Activated naive CD4-positive, alpha-beta T cell treated with anti-CD3 and anti-CD28 coated beads for 36 hours (primary cell): Measurements from ENCODE around the gene PSMD6. TPM values are rescaled to one million over a fixed set of nuclear protein-coding genes. Genes with fewer than 3 reads are reported as not detected.
A peak's percentile ranks its signal among the peaks of the same experiment; 100 is the strongest.

Experiments used
- CTCF ChIA-PET: fragments of 350-600 bp; sonication (Branson Sonifier 250); formaldehyde crosslinking; loops from one replicate; lab custom pipeline; 2021; ENCODE audit warnings: antibody characterized with exemption; lab: Charles Lee
- DNase-seq: peaks from one replicate; pipeline ENCODE4 v3.0.0-alpha.2; 2020
- H3K27ac Mint-ChIP-seq: one replicate; pipeline ENCODE4 v1.8.0; 2021; ENCODE audit warnings: mild to moderate bottlenecking, mixed read lengths
- H3K27me3 Mint-ChIP-seq: one replicate; pipeline ENCODE4 v1.8.0; 2021; ENCODE audit warnings: low read depth, mixed read lengths
- H3K36me3 Mint-ChIP-seq: one replicate; pipeline ENCODE4 v1.8.0; 2021; ENCODE audit warnings: low read depth, mixed read lengths
- H3K4me1 Mint-ChIP-seq: one replicate; pipeline ENCODE4 v1.8.0; 2021; ENCODE audit warnings: low read depth, mixed read lengths
- H3K4me3 Mint-ChIP-seq: one replicate; pipeline ENCODE4 v1.8.0; 2021; ENCODE audit warnings: mild to moderate bottlenecking, moderate library complexity, mixed read lengths
- H3K9me3 Mint-ChIP-seq: one replicate; pipeline ENCODE4 v1.8.0; 2021; ENCODE audit warnings: mixed read lengths
- intact Hi-C: fragments of 100-400 bp; cut with micrococcal nuclease; formaldehyde crosslinking; loops from one replicate; pipeline ENCODE4 v1.15.1; 2023
- total RNA-seq, 2 experiments: library from RNA; stranded (reverse); gene quantifications; one replicate each; pipeline ENCODE4 v1.2.3, GENCODE V29; 2021

The PSMD6 gene
- total RNA-seq, 2 experiments from 2014 or later, result 101 to 103 TPM

GRCh38 chr3:64023861-64024223 lies 548 bp upstream of the PSMD6 start:
- intact Hi-C loops, result loop anchor here (1.0 to 2.0 kb wide), 8 partner anchors 15 to 675 kb away; partner anchors contain the start of genes ATXN7 and THOC7
- DNase-seq, result no peak
- CTCF ChIA-PET, result interaction anchor here (0.6 to 2.6 kb wide), 17 partner anchors 14 to 509 kb away, joined by 3 to 26 read pairs (median 4); no protein-coding TSS in a partner anchor
- H3K4me3 Mint-ChIP-seq, result peak overlapping the region; percentile 85
- peaks cover 34% of the 10 kb centered on the region for H3K4me1 Mint-ChIP-seq
- peak overlapping the region; percentile 83 for H3K27ac Mint-ChIP-seq
- H3K9me3 Mint-ChIP-seq, result no peaks in the 10 kb centered on the region
- peaks cover 7% of the 10 kb centered on the region for H3K27me3 Mint-ChIP-seq
- H3K36me3 Mint-ChIP-seq, result peaks cover 15% of the 10 kb centered on the region

GRCh38 chr3:64022451-64023186 lies 675 bp downstream of the PSMD6 start:
- H3K36me3 Mint-ChIP-seq, result peaks cover 18% of the 10 kb centered on the region
- H3K27me3 Mint-ChIP-seq, result no peaks in the 10 kb centered on the region
- peak; percentile 40 for DNase-seq
- H3K4me3 Mint-ChIP-seq, result peak overlapping the region; percentile 85
- no peaks in the 10 kb centered on the region for H3K9me3 Mint-ChIP-seq
- H3K27ac Mint-ChIP-seq, result peak overlapping the region; percentile 83
- H3K4me1 Mint-ChIP-seq, result peaks cover 37% of the 10 kb centered on the region
- intact Hi-C loops, result loop anchor here (1.0 to 2.0 kb wide), 9 partner anchors 8 to 674 kb away; partner anchors contain the start of genes ATXN7 and THOC7
- CTCF ChIA-PET, result interaction anchor here (0.8 to 2.6 kb wide), 11 partner anchors 10 to 511 kb away, joined by 3 to 26 read pairs (median 4); no protein-coding TSS in a partner anchor

GRCh38 chr3:64021922-64022321 lies 1.4 kb downstream of the PSMD6 start:
- Mint-ChIP-seq H3K4me3 (peak overlapping the region; percentile 85), H3K4me1 (peaks cover 38% of the 10 kb centered on the region), H3K36me3 (peaks cover 22% of the 10 kb centered on the region), H3K27me3 (no peaks in the 10 kb centered on the region), H3K27ac (peak overlapping the region; percentile 83), H3K9me3 (no peaks in the 10 kb centered on the region)
- intact Hi-C loops, result loop anchor here (1.0 to 2.0 kb wide), 6 partner anchors 8 to 673 kb away; partner anchors contain the start of genes ATXN7 and THOC7
- DNase-seq, result no peak
- CTCF ChIA-PET, result interaction anchor here (0.7 to 1.9 kb wide), 2 partner anchors 54 to 907 kb away, joined by 3 to 4 read pairs; no protein-coding TSS in a partner anchor

- no peak overlapping the region for H3K27ac Mint-ChIP-seq
- no peaks in the 10 kb centered on the region for H3K9me3 Mint-ChIP-seq
- no peak overlapping the region for H3K4me3 Mint-ChIP-seq
- CTCF ChIA-PET, result interaction anchor here (1.0 to 1.3 kb wide), 2 partner anchors 23 to 58 kb away, joined by 3 read pairs; no protein-coding TSS in a partner anchor
- peaks cover 42% of the 10 kb centered on the region for H3K4me1 Mint-ChIP-seq
- intact Hi-C loops, result no loop called here
- no peaks in the 10 kb centered on the region for H3K27me3 Mint-ChIP-seq
- H3K36me3 Mint-ChIP-seq, result peaks cover 27% of the 10 kb centered on the region
- no peak for DNase-seq
Measured at GRCh38 chr3:64019879-64020278, 3.4 kb downstream of the PSMD6 start.

GRCh38 chr3:64019271-64019670 lies 4.0 kb downstream of the PSMD6 start:
- H3K36me3 Mint-ChIP-seq, result peaks cover 33% of the 10 kb centered on the region
- H3K4me3 Mint-ChIP-seq, result no peak overlapping the region

GRCh38 chr3:64016941-64017620 lies 6.2 kb downstream of the PSMD6 start:
- Mint-ChIP-seq H3K4me1 (peaks cover 46% of the 10 kb centered on the region), H3K27me3 (no peaks in the 10 kb centered on the region)
- CTCF ChIA-PET, result interaction anchor here (1.4 to 2.0 kb wide), 2 partner anchors 7 to 10 kb away, joined by 4 to 9 read pairs; no protein-coding TSS in a partner anchor

More at GRCh38 chr3:64019271-64019670, 4.0 kb downstream of the PSMD6 start:
- H3K27ac Mint-ChIP-seq, result peak overlapping the region; percentile 46
- peaks cover 46% of the 10 kb centered on the region for H3K4me1 Mint-ChIP-seq
- CTCF ChIA-PET, result interaction anchor here (0.6 to 2.0 kb wide), 3 partner anchors 10 to 465 kb away, joined by 3 to 9 read pairs (median 3); no protein-coding TSS in a partner anchor
- H3K27me3 Mint-ChIP-seq, result no peaks in the 10 kb centered on the region
- no peaks in the 10 kb centered on the region for H3K9me3 Mint-ChIP-seq
- DNase-seq, result no peak
- intact Hi-C loops, result no loop called here

GRCh38 chr3:64011685-64012084 lies 11.6 kb downstream of the PSMD6 start:
- intact Hi-C loops, result no loop called here
- no peak overlapping the region for H3K4me3 Mint-ChIP-seq
- CTCF ChIA-PET, result interaction anchor here (0.7 to 1.0 kb wide), 4 partner anchors 13 to 472 kb away, joined by 3 read pairs; no protein-coding TSS in a partner anchor
- peaks cover 38% of the 10 kb centered on the region for H3K4me1 Mint-ChIP-seq
- H3K27ac Mint-ChIP-seq, result peak overlapping the region; percentile 14
- H3K36me3 Mint-ChIP-seq, result peaks cover 35% of the 10 kb centered on the region
- H3K27me3 Mint-ChIP-seq, result no peaks in the 10 kb centered on the region
- no peak for DNase-seq
- H3K9me3 Mint-ChIP-seq, result no peaks in the 10 kb centered on the region

More at GRCh38 chr3:64016941-64017620, 6.2 kb downstream of the PSMD6 start:
- no peak for DNase-seq
- Mint-ChIP-seq H3K4me3 (no peak overlapping the region), H3K36me3 (peaks cover 48% of the 10 kb centered on the region), H3K9me3 (no peaks in the 10 kb centered on the region), H3K27ac (peak overlapping the region; percentile 14)
- intact Hi-C loops, result no loop called here

GRCh38 chr3:64010199-64010598 lies 13.1 kb downstream of the PSMD6 start:
- Mint-ChIP-seq H3K4me3 (no peak overlapping the region), H3K27me3 (no peaks in the 10 kb centered on the region), H3K9me3 (no peaks in the 10 kb centered on the region), H3K36me3 (peaks cover 32% of the 10 kb centered on the region), H3K27ac (peak overlapping the region; percentile 42), H3K4me1 (peaks cover 35% of the 10 kb centered on the region)
- CTCF ChIA-PET, result interaction anchor here (1.0 to 3.5 kb wide), 5 partner anchors 8 to 40 kb away, joined by 3 to 20 read pairs (median 7); partner anchors contain the start of gene PSMD6
- DNase-seq, result no peak
- intact Hi-C loops, result no loop called here

GRCh38 chr3:64009528-64009927 lies 13.8 kb downstream of the PSMD6 start:
- H3K9me3 Mint-ChIP-seq, result no peaks in the 10 kb centered on the region
- H3K4me3 Mint-ChIP-seq, result no peak overlapping the region
- no peak overlapping the region for H3K27ac Mint-ChIP-seq
- peaks cover 29% of the 10 kb centered on the region for H3K36me3 Mint-ChIP-seq
- CTCF ChIA-PET, result interaction anchor here (1.1 to 3.5 kb wide), 4 partner anchors 9 to 30 kb away, joined by 3 to 20 read pairs (median 8); partner anchors contain the start of gene PSMD6
- peaks cover 32% of the 10 kb centered on the region for H3K4me1 Mint-ChIP-seq
- no peak for DNase-seq
- intact Hi-C loops, result loop anchor here (2.0 kb wide), 1 partner anchor 13 kb away; the partner anchor contains the start of gene PSMD6
- no peaks in the 10 kb centered on the region for H3K27me3 Mint-ChIP-seq

- peak overlapping the region; percentile 52 for H3K27ac Mint-ChIP-seq
- H3K27me3 Mint-ChIP-seq, result no peaks in the 10 kb centered on the region
- peaks cover 28% of the 10 kb centered on the region for H3K4me1 Mint-ChIP-seq
- H3K36me3 Mint-ChIP-seq, result peaks cover 24% of the 10 kb centered on the region
- H3K9me3 Mint-ChIP-seq, result no peaks in the 10 kb centered on the region
- DNase-seq, result no peak
- CTCF ChIA-PET, result interaction anchor here (0.6 to 3.5 kb wide), 7 partner anchors 9 to 50 kb away, joined by 3 to 20 read pairs (median 5); partner anchors contain the start of gene PSMD6
- no peak overlapping the region for H3K4me3 Mint-ChIP-seq
- intact Hi-C loops, result loop anchor here (2.0 kb wide), 1 partner anchor 14 kb away; the partner anchor contains the start of gene PSMD6
Measured at GRCh38 chr3:64008487-64009351, 14.6 kb downstream of the PSMD6 start.

- CTCF ChIA-PET, result interaction anchor here (1.0 to 3.5 kb wide), 6 partner anchors 10 to 50 kb away, joined by 3 to 20 read pairs (median 4); partner anchors contain the start of gene PSMD6
- Mint-ChIP-seq H3K4me1 (peaks cover 24% of the 10 kb centered on the region), H3K9me3 (no peaks in the 10 kb centered on the region), H3K36me3 (peaks cover 17% of the 10 kb centered on the region), H3K27ac (peak overlapping the region; percentile 52), H3K4me3 (no peak overlapping the region), H3K27me3 (no peaks in the 10 kb centered on the region)
- DNase-seq, result no peak
- intact Hi-C loops, result loop anchor here (2.0 kb wide), 1 partner anchor 15 kb away; the partner anchor contains the start of gene PSMD6
Measured at GRCh38 chr3:64008017-64008416, 15.3 kb downstream of the PSMD6 start.
